Calu3 (cell line): ENCODE data around the gene C1orf21. TPM values are rescaled to one million over a fixed set of nuclear protein-coding genes. Genes with fewer than 3 reads are reported as not detected.

ENCODE experiments used
- BruUV-seq: library from RNA; stranded (reverse); fragments of 400-500 nt; replicated peaks from 2 replicates; lab custom pipeline; 2021; lab: Mats Ljungman, UMichigan
- CTCF ChIA-PET: fragments of 300-600 bp; sonication (Branson Sonifier 250); formaldehyde crosslinking; loops from one replicate; lab custom pipeline; 2022; ENCODE audit warnings: antibody characterized with exemption; lab: Charles Lee
- DNase-seq: peaks from one replicate; pipeline ENCODE4 v3.0.0; 2022
- H3K27ac Mint-ChIP-seq: one replicate; pipeline ENCODE4 v1.8.0; 2022; ENCODE audit warnings: mixed read lengths; ENCODE audit not compliant: unreplicated experiment
- H3K27me3 Mint-ChIP-seq: one replicate; pipeline ENCODE4 v1.8.0; 2022; ENCODE audit warnings: mixed read lengths; ENCODE audit not compliant: unreplicated experiment
- H3K36me3 Mint-ChIP-seq: one replicate; pipeline ENCODE4 v1.8.0; 2022; ENCODE audit warnings: mild to moderate bottlenecking, moderate library complexity, mixed read lengths; ENCODE audit not compliant: insufficient read depth, unreplicated experiment
- H3K4me1 Mint-ChIP-seq: one replicate; pipeline ENCODE4 v1.8.0; 2022; ENCODE audit warnings: mild to moderate bottlenecking, low read depth, mixed read lengths; ENCODE audit not compliant: unreplicated experiment
- H3K4me3 Mint-ChIP-seq: one replicate; pipeline ENCODE4 v1.8.0; 2022; ENCODE audit warnings: mild to moderate bottlenecking, low read depth, moderate library complexity, mixed read lengths; ENCODE audit not compliant: unreplicated experiment
- H3K9me3 Mint-ChIP-seq: one replicate; pipeline ENCODE4 v1.8.0; 2022; ENCODE audit warnings: low read depth, mixed read lengths; ENCODE audit not compliant: unreplicated experiment
- intact Hi-C: fragments of 100-400 bp; cut with micrococcal nuclease; formaldehyde crosslinking; loops from one replicate; pipeline ENCODE4 v1.10.0; 2022; ENCODE audit not compliant: unreplicated experiment
- total RNA-seq: library from RNA; stranded (reverse); gene quantifications from 2 replicates; pipeline ENCODE4 v1.2.3, GENCODE V29; 2022
- TF ChIP-seq, protein P1 (sequence below): fragments of 200-600 bp; IDR thresholded peaks from one replicate; pipeline ENCODE4 v1.8.0; 2022; ENCODE audit warnings: antibody characterized with exemption; ENCODE audit not compliant: unreplicated experiment

C1orf21 gene
- total RNA-seq, 1 experiment from 2014 or later, result 20.6 TPM

DNA sequence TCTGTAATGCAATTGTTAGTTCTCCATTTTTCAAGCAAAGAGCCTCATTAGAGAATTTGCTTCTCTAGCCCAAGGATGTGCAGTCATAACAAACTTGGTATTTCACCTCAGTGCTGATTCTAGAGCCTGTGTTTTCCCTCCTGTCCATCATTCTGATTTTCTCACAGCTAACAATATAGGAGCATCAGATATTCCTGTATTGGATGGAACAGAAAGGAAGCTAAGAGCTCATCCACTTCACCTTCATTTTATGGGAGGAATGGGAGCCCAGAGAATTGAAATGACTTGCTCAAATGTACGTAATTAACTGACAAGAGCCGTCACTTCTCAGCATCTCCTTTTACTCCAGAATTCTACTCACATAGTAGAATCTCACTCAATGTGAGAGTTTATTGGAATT lies 271.2 kb downstream of the C1orf21 start:
- no peak for DNase-seq
- intact Hi-C loops, result no loop called here
- H3K36me3 Mint-ChIP-seq, result no peaks in the 10 kb centered on the region
- no peak overlapping the region for H3K4me3 Mint-ChIP-seq
- no peak overlapping the region for H3K27ac Mint-ChIP-seq
- H3K9me3 Mint-ChIP-seq, result no peaks in the 10 kb centered on the region
- no peaks in the 10 kb centered on the region for H3K4me1 Mint-ChIP-seq
- H3K27me3 Mint-ChIP-seq, result no peaks in the 10 kb centered on the region
- TF ChIP-seq, protein P1, sequence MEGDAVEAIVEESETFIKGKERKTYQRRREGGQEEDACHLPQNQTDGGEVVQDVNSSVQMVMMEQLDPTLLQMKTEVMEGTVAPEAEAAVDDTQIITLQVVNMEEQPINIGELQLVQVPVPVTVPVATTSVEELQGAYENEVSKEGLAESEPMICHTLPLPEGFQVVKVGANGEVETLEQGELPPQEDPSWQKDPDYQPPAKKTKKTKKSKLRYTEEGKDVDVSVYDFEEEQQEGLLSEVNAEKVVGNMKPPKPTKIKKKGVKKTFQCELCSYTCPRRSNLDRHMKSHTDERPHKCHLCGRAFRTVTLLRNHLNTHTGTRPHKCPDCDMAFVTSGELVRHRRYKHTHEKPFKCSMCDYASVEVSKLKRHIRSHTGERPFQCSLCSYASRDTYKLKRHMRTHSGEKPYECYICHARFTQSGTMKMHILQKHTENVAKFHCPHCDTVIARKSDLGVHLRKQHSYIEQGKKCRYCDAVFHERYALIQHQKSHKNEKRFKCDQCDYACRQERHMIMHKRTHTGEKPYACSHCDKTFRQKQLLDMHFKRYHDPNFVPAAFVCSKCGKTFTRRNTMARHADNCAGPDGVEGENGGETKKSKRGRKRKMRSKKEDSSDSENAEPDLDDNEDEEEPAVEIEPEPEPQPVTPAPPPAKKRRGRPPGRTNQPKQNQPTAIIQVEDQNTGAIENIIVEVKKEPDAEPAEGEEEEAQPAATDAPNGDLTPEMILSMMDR, result no peak
- CTCF ChIA-PET, result no interaction called here
- BruUV-seq, result no TSS peak

DNA sequence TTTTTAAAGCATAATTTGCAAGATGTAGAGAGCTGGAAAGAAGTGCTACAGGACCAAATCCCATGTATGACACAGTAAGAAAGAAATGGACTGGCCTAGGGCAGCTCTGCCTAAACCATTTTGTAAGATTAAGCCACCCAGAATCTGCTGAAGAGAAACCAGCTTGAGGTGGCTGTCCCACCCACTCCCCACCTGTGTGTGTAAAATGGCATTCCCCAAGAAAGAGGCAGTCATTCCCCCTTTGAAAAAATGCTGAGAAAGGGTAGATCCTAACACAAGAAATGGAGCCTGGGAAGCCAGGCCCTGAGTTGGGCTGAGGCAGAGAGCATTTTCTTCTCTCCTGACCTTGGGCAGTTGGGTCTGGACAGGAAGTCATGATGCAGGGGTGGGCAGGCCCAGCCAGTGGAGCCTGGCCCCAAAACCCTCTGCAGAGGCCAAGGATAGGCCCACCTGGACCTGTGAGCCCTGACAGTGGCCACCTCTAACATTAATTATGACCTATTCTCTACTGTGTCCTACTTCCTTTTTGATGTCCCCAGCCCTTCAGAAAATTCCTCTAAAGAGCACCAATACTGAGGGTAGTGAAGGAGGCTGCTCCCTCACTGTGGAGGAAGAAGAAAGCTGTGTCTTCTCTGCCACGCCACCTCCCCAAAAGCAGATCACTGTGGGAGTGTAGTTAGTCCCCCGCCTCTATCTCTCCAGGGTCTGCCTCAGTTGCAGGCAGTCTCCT lies 273.8 kb downstream of the C1orf21 start:
- Mint-ChIP-seq H3K4me1 (peaks cover 11% of the 10 kb centered on the region), H3K9me3 (no peaks in the 10 kb centered on the region), H3K4me3 (no peak overlapping the region), H3K27ac (no peak overlapping the region), H3K27me3 (no peaks in the 10 kb centered on the region), H3K36me3 (no peaks in the 10 kb centered on the region)
- intact Hi-C loops, result loop anchor here (5.0 to 10.0 kb wide), 4 partner anchors 68 to 418 kb away; no protein-coding TSS in a partner anchor
- no peak for DNase-seq
- CTCF ChIA-PET, result interaction anchor here (0.6 to 1.5 kb wide), 3 partner anchors 9 to 82 kb away, joined by 3 to 6 read pairs (median 4); no protein-coding TSS in a partner anchor
- TF ChIP-seq, protein P1, result no peak
- BruUV-seq, result no TSS peak

DNA sequence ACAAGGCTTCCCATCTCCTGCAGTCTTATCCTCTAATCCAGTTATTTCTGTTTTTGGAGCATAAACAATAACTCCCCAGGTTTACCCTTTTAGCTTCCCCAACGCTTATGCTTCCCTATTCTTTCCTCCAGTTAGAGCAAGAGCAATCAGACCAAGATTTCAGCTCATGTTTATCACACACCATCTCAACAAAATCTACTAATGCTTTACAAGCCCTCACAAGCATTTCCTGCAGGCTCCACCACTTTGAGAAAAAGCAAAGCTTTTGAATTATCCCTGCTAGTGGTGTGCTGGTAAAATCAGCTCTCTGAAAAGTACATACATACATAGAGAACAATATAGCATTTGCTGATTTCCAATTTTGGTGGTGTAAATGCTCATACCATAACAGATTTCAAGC lies 275.0 kb downstream of the C1orf21 start:
- no peak overlapping the region for H3K27ac Mint-ChIP-seq
- intact Hi-C loops, result loop anchor here (5.0 to 10.0 kb wide), 4 partner anchors 70 to 420 kb away; no protein-coding TSS in a partner anchor
- no TSS peak for BruUV-seq
- CTCF ChIA-PET, result interaction anchor here (1.1 to 1.5 kb wide), 2 partner anchors 79 to 283 kb away, joined by 4 read pairs; no protein-coding TSS in a partner anchor
- no peaks in the 10 kb centered on the region for H3K27me3 Mint-ChIP-seq
- no peak overlapping the region for H3K4me3 Mint-ChIP-seq
- TF ChIP-seq, protein P1, result no peak
- DNase-seq, result no peak
- H3K4me1 Mint-ChIP-seq, result peaks cover 11% of the 10 kb centered on the region
- H3K36me3 Mint-ChIP-seq, result no peaks in the 10 kb centered on the region
- no peaks in the 10 kb centered on the region for H3K9me3 Mint-ChIP-seq

DNA sequence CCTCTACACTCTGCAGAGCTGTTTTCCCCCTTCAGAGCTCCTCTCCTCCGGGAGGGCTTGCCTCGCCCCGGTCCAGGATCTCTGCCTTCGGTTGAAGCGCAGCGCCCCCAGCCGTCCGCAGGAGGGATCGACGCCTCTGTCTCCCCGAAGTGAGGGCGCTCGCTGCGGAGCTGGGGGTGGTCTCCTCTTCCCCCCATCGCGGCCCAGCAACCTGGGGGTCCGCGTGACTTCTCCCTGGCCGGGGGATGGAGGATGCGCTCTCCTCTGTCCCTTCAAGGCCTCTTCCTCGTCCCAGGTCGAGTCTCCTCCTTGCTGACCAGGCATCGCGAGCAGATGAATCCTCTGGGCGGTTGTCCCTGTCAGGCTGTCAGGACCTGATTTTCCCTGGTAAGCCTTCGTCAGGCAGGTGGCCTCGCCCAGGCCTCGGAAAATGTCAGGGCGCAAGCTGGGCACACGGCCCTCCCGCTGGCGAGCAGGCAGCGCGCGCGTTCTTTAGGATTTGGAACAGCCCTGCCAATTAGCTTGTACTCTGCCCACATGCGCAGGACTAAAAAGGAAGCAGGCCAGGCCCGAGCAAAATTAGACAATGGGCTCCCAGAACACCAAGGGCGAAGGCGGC lies 277.3 kb downstream of the C1orf21 start:
- CTCF ChIA-PET, result interaction anchor here (0.6 to 2.0 kb wide), 39 partner anchors 10 to 589 kb away, joined by 3 to 40 read pairs (median 5); partner anchors contain the start of gene C1orf21
- no peaks in the 10 kb centered on the region for H3K27me3 Mint-ChIP-seq
- H3K9me3 Mint-ChIP-seq, result no peaks in the 10 kb centered on the region
- peak; percentile 85 for DNase-seq
- peaks cover 11% of the 10 kb centered on the region for H3K4me1 Mint-ChIP-seq
- TF ChIP-seq, protein P1, result peak; percentile 98
- peak overlapping the region; percentile 76 for H3K4me3 Mint-ChIP-seq
- BruUV-seq, result no TSS peak
- H3K27ac Mint-ChIP-seq, result no peak overlapping the region
- intact Hi-C loops, result loop anchor here (1.0 to 10.0 kb wide), 8 partner anchors 72 to 589 kb away; no protein-coding TSS in a partner anchor
- H3K36me3 Mint-ChIP-seq, result no peaks in the 10 kb centered on the region
